Endothelial cell (in vitro differentiated cells): ENCODE results near the gene AGBL2. TPM values are rescaled to one million over a fixed set of nuclear protein-coding genes. Genes with fewer than 3 reads are reported as not detected.
"Not testable (repeated sequence)": the region's sequence is repeated elsewhere in the genome, so short reads cannot be mapped to it uniquely, and the experiment has no call there.

Source experiments
- DNase-seq: peaks from one replicate; pipeline ENCODE4 v3.0.0; 2021; ENCODE audit warnings: low spot score
- H3K27ac Mint-ChIP-seq: one replicate; pipeline ENCODE4 v1.8.0; 2021; ENCODE audit warnings: mixed read lengths, inconsistent platforms; ENCODE audit not compliant: unreplicated experiment
- H3K27me3 Mint-ChIP-seq: one replicate; pipeline ENCODE4 v1.8.0; 2021; ENCODE audit warnings: mild to moderate bottlenecking, moderate library complexity, mixed read lengths, inconsistent platforms; ENCODE audit not compliant: unreplicated experiment
- H3K36me3 Mint-ChIP-seq: one replicate; pipeline ENCODE4 v1.8.0; 2021; ENCODE audit warnings: mild to moderate bottlenecking, low read depth, mixed read lengths, inconsistent platforms; ENCODE audit not compliant: unreplicated experiment
- H3K4me1 Mint-ChIP-seq: one replicate; pipeline ENCODE4 v1.8.0; 2021; ENCODE audit warnings: mild to moderate bottlenecking, mixed read lengths, inconsistent platforms; ENCODE audit not compliant: unreplicated experiment
- H3K4me3 Mint-ChIP-seq: one replicate; pipeline ENCODE4 v1.8.0; 2021; ENCODE audit warnings: mild to moderate bottlenecking, mixed read lengths, inconsistent platforms; ENCODE audit not compliant: unreplicated experiment
- H3K9me3 Mint-ChIP-seq: one replicate; pipeline ENCODE4 v1.8.0; 2021; ENCODE audit warnings: mixed read lengths, inconsistent platforms; ENCODE audit not compliant: unreplicated experiment
- CTCF ChIP-seq: fragments of 200-600 bp; sonication (generic); IDR thresholded peaks from one replicate; pipeline ENCODE4 v1.5.0; 2021; ENCODE audit warnings: antibody characterized with exemption; ENCODE audit not compliant: unreplicated experiment
- total RNA-seq: library from RNA; stranded (reverse); fragmentation: NEBNext Ultra II Directional; extraction: Animal tissue kit (Norgen Biotek cat#: 25700); gene quantifications from one replicate; pipeline ENCODE4 v1.2.1, GENCODE V29; 2021; ENCODE audit not compliant: unreplicated experiment

AGBL2 gene
- total RNA-seq, 1 donor from 2014 or later = 1.7 TPM

GRCh38 chr11:47711816-47712215 lies 3.4 kb downstream of the AGBL2 start:
- no peak overlapping the region for H3K4me3 Mint-ChIP-seq
- no peak overlapping the region for H3K27ac Mint-ChIP-seq
- no peak for DNase-seq
- H3K36me3 Mint-ChIP-seq = no peaks in the 10 kb centered on the region
- H3K27me3 Mint-ChIP-seq = no peaks in the 10 kb centered on the region
- TF ChIP-seq CTCF = no peak
- H3K4me1 Mint-ChIP-seq = peaks cover 6% of the 10 kb centered on the region
- no peaks in the 10 kb centered on the region for H3K9me3 Mint-ChIP-seq

GRCh38 chr11:47711225-47711624 lies 3.9 kb downstream of the AGBL2 start:
- Mint-ChIP-seq H3K4me1 (peaks cover 6% of the 10 kb centered on the region), H3K27me3 (no peaks in the 10 kb centered on the region), H3K27ac (no peak overlapping the region), H3K36me3 (no peaks in the 10 kb centered on the region), H3K4me3 (no peak overlapping the region), H3K9me3 (no peaks in the 10 kb centered on the region)
- TF ChIP-seq CTCF = no peak
- DNase-seq = no peak

GRCh38 chr11:47707275-47707786 lies 7.8 kb downstream of the AGBL2 start:
- H3K27me3 Mint-ChIP-seq, H3K4me1 Mint-ChIP-seq, H3K27ac Mint-ChIP-seq, DNase-seq, H3K36me3 Mint-ChIP-seq, H3K4me3 Mint-ChIP-seq, H3K9me3 Mint-ChIP-seq: not testable (repeated sequence)

GRCh38 chr11:47705721-47706120 lies 9.4 kb downstream of the AGBL2 start:
- Mint-ChIP-seq H3K27ac (no peak overlapping the region), H3K27me3 (no peaks in the 10 kb centered on the region), H3K4me1 (no peaks in the 10 kb centered on the region), H3K4me3 (no peak overlapping the region), H3K36me3 (no peaks in the 10 kb centered on the region), H3K9me3 (no peaks in the 10 kb centered on the region)
- TF ChIP-seq CTCF = no peak
- no peak for DNase-seq

- no peak for TF ChIP-seq CTCF
- H3K36me3 Mint-ChIP-seq = no peaks in the 10 kb centered on the region
- H3K27ac Mint-ChIP-seq = no peak overlapping the region
- H3K27me3 Mint-ChIP-seq = peaks cover 2% of the 10 kb centered on the region
- DNase-seq = no peak
- no peak overlapping the region for H3K4me3 Mint-ChIP-seq
- no peaks in the 10 kb centered on the region for H3K9me3 Mint-ChIP-seq
- H3K4me1 Mint-ChIP-seq = no peaks in the 10 kb centered on the region
Observed at GRCh38 chr11:47691979-47692378, 23.2 kb downstream of the AGBL2 start.
